ENCODE data around the gene EEF1AKMT4.

The EEF1AKMT4 gene

DNA sequence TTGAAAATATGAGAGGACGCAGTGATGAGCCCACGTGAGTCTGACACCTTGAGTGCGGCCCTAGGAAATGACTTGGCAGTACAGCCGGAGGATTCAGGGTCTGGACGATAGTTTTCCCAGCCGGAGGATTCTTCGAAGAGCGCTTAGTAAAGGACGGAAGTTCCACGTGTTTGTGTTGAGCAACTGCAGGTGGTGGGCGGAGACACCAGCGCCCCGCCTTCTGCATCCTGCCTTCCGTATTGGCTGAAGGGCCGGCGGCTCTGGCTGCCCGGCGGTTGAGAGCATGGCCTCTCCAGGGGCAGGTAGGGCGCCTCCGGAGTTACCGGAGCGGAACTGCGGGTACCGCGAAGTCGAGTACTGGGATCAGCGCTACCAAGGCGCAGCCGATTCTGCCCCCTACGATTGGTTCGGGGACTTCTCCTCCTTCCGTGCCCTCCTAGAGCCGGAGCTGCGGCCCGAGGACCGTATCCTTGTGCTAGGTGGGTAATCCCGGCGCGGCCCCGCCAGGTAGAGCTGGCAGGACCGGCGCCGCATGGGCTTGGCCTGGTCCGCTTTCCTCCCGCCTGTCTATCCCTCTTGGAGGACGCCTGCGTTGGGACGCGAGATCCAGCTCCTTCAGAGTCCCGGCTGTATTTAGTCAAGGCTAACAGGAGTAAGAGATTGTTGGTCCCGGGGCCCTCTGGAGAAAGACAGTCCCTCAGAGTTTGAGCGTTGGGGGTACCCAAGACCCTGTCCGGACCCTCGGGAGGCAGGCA is at the start of gene EEF1AKMT4:
Gene EEF1AKMT4, plus strand, starts transcription at position 261 of the 755 bp plus-strand sequence. Its CDS starts 23 bp downstream, at position 284.
- Histone ChIP-seq H3K4me2 (ENCODE audit: low read length) (peak within 1 kb of the TSS; percentile 92), H3K9ac (ENCODE audit: low read length) (peak within 1 kb of the TSS; percentile 97), H4K20me1 (ENCODE audit: insufficient read depth, low read length) (no peaks in the 10 kb centered on the region), H3K27ac (ENCODE audit: low read length) (peak within 1 kb of the TSS; percentile 84), H3K9me3 (ENCODE audit: insufficient read depth, low read length) (no peaks in the 10 kb centered on the region), H3K27me3 (ENCODE audit: low read depth, low read length) (no peaks in the 10 kb centered on the region), H3K4me3 (ENCODE audit: low read length) (peak within 1 kb of the TSS; percentile 93), H3K79me2 (ENCODE audit: low read length) (peaks cover 65% of the 10 kb centered on the region), H3K36me3 (replicated peaks; ENCODE audit: low read depth, low read length) (peaks cover 8% of the 10 kb centered on the region), H3K4me1 (ENCODE audit: low read length) (peaks cover 9% of the 10 kb centered on the region), H2AFZ (ENCODE audit: low read depth, low read length) (peak within 1 kb of the TSS; percentile 100)
- TF ChIP-seq EZH2phosphoT487 (IDR thresholded peaks at IDR 0.05; ENCODE audit: low read depth) = no peak
- TF ChIP-seq, protein P1, sequence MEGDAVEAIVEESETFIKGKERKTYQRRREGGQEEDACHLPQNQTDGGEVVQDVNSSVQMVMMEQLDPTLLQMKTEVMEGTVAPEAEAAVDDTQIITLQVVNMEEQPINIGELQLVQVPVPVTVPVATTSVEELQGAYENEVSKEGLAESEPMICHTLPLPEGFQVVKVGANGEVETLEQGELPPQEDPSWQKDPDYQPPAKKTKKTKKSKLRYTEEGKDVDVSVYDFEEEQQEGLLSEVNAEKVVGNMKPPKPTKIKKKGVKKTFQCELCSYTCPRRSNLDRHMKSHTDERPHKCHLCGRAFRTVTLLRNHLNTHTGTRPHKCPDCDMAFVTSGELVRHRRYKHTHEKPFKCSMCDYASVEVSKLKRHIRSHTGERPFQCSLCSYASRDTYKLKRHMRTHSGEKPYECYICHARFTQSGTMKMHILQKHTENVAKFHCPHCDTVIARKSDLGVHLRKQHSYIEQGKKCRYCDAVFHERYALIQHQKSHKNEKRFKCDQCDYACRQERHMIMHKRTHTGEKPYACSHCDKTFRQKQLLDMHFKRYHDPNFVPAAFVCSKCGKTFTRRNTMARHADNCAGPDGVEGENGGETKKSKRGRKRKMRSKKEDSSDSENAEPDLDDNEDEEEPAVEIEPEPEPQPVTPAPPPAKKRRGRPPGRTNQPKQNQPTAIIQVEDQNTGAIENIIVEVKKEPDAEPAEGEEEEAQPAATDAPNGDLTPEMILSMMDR (IDR thresholded peaks at IDR 0.05; ENCODE audit: low read depth, low read length) = peak; percentile 10; the same call in 1 of the 2 replicates

- Histone ChIP-seq H3K36me3 (replicated peaks; ENCODE audit: low read depth, low read length) (peaks cover 2% of the 10 kb centered on the region), H3K9me3 (ENCODE audit: insufficient read depth, low read length) (no peaks in the 10 kb centered on the region), H3K4me3 (ENCODE audit: low read length) (no peak overlapping the region), H3K79me2 (ENCODE audit: low read length) (no peaks in the 10 kb centered on the region), H3K4me2 (ENCODE audit: low read length) (no peak overlapping the region), H2AFZ (ENCODE audit: low read depth, low read length) (no peak overlapping the region), H3K27ac (ENCODE audit: low read length) (no peak overlapping the region), H4K20me1 (ENCODE audit: insufficient read depth, low read length) (no peaks in the 10 kb centered on the region), H3K9ac (ENCODE audit: low read length) (no peak overlapping the region), H3K4me1 (ENCODE audit: low read length) (no peaks in the 10 kb centered on the region), H3K27me3 (ENCODE audit: low read depth, low read length) (no peaks in the 10 kb centered on the region)
- TF ChIP-seq EZH2phosphoT487 (IDR thresholded peaks at IDR 0.05; ENCODE audit: low read depth) = no peak
- TF ChIP-seq, protein P1 (IDR thresholded peaks at IDR 0.05; ENCODE audit: low read depth, low read length) = no peak
Measured at GRCh38 chr3:184200825-184201224, 48.6 kb upstream of the EEF1AKMT4 start.

DNA sequence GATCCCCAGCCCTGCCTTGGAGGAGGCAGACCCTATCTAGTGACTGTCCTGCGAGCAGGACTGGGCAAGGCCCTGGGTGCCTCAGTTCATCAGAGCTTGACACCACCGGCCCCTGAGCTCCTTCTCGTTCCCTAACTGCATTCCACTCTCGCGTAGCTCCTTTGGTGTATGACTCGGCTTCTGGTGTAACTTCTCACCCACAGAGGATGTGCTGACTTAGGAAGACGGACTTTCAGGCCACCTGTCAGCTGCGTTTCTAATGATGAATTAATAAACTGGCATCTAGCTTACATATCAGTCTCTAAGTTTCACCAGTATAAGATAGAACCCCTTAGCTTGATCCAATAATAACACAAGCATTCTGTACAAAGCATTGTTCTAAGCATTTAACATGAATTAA is 45.9 kb upstream of the EEF1AKMT4 start:
- H3K9me3 ChIP-seq (ENCODE audit: insufficient read depth, low read length) = no peaks in the 10 kb centered on the region
- H3K4me2 ChIP-seq (ENCODE audit: low read length) = no peak overlapping the region
- H3K27me3 ChIP-seq (ENCODE audit: low read depth, low read length) = peaks cover 12% of the 10 kb centered on the region
- H3K36me3 ChIP-seq (replicated peaks; ENCODE audit: low read depth, low read length) = no peaks in the 10 kb centered on the region
- H3K27ac ChIP-seq (ENCODE audit: low read length) = no peak overlapping the region
- H3K4me3 ChIP-seq (ENCODE audit: low read length) = no peak overlapping the region
- no peak overlapping the region for H3K9ac ChIP-seq (ENCODE audit: low read length)
- TF ChIP-seq, protein P1 (IDR thresholded peaks at IDR 0.05; ENCODE audit: low read depth, low read length) = no peak
- no peak overlapping the region for H2AFZ ChIP-seq (ENCODE audit: low read depth, low read length)
- H3K4me1 ChIP-seq (ENCODE audit: low read length) = no peaks in the 10 kb centered on the region
- H3K79me2 ChIP-seq (ENCODE audit: low read length) = no peaks in the 10 kb centered on the region
- H4K20me1 ChIP-seq (ENCODE audit: insufficient read depth, low read length) = no peaks in the 10 kb centered on the region

GRCh38 chr3:184209146-184209923 is 40.1 kb upstream of the EEF1AKMT4 start:
- Histone ChIP-seq H3K36me3 (replicated peaks; ENCODE audit: low read depth, low read length) (no peaks in the 10 kb centered on the region), H3K4me1 (ENCODE audit: low read length) (no peaks in the 10 kb centered on the region), H3K4me2 (ENCODE audit: low read length) (no peak overlapping the region), H3K9ac (ENCODE audit: low read length) (no peak overlapping the region), H2AFZ (ENCODE audit: low read depth, low read length) (no peak overlapping the region), H3K4me3 (ENCODE audit: low read length) (no peak overlapping the region), H3K9me3 (ENCODE audit: insufficient read depth, low read length) (no peaks in the 10 kb centered on the region), H3K79me2 (ENCODE audit: low read length) (no peaks in the 10 kb centered on the region), H3K27ac (ENCODE audit: low read length) (no peak overlapping the region), H3K27me3 (ENCODE audit: low read depth, low read length) (peaks cover 18% of the 10 kb centered on the region), H4K20me1 (ENCODE audit: insufficient read depth, low read length) (no peaks in the 10 kb centered on the region)
- no peak for TF ChIP-seq EZH2phosphoT487 (IDR thresholded peaks at IDR 0.05; ENCODE audit: low read depth)
- TF ChIP-seq, protein P1 (IDR thresholded peaks at IDR 0.05; ENCODE audit: low read depth, low read length) = no peak
